Calu3 (cell line): ENCODE results near the gene SEMA4C. TPM values are rescaled to one million over a fixed set of nuclear protein-coding genes. Genes with fewer than 3 reads are reported as not detected.

ENCODE experiments used
- BruUV-seq: library from RNA; stranded (reverse); fragments of 400-500 nt; replicated peaks from 2 replicates; lab custom pipeline; 2021; lab: Mats Ljungman, UMichigan
- CTCF ChIA-PET: fragments of 300-600 bp; sonication (Branson Sonifier 250); formaldehyde crosslinking; loops from one replicate; lab custom pipeline; 2022; ENCODE audit warnings: antibody characterized with exemption; lab: Charles Lee
- DNase-seq: peaks from one replicate; pipeline ENCODE4 v3.0.0; 2022
- H3K27ac Mint-ChIP-seq: one replicate; pipeline ENCODE4 v1.8.0; 2022; ENCODE audit warnings: mixed read lengths; ENCODE audit not compliant: unreplicated experiment
- H3K27me3 Mint-ChIP-seq: one replicate; pipeline ENCODE4 v1.8.0; 2022; ENCODE audit warnings: mixed read lengths; ENCODE audit not compliant: unreplicated experiment
- H3K36me3 Mint-ChIP-seq: one replicate; pipeline ENCODE4 v1.8.0; 2022; ENCODE audit warnings: mild to moderate bottlenecking, moderate library complexity, mixed read lengths; ENCODE audit not compliant: insufficient read depth, unreplicated experiment
- H3K4me1 Mint-ChIP-seq: one replicate; pipeline ENCODE4 v1.8.0; 2022; ENCODE audit warnings: mild to moderate bottlenecking, low read depth, mixed read lengths; ENCODE audit not compliant: unreplicated experiment
- H3K4me3 Mint-ChIP-seq: one replicate; pipeline ENCODE4 v1.8.0; 2022; ENCODE audit warnings: mild to moderate bottlenecking, low read depth, moderate library complexity, mixed read lengths; ENCODE audit not compliant: unreplicated experiment
- H3K9me3 Mint-ChIP-seq: one replicate; pipeline ENCODE4 v1.8.0; 2022; ENCODE audit warnings: low read depth, mixed read lengths; ENCODE audit not compliant: unreplicated experiment
- CTCF ChIP-seq: fragments of 200-600 bp; IDR thresholded peaks from one replicate; pipeline ENCODE4 v1.8.0; 2022; ENCODE audit warnings: antibody characterized with exemption; ENCODE audit not compliant: unreplicated experiment
- intact Hi-C: fragments of 100-400 bp; cut with micrococcal nuclease; formaldehyde crosslinking; loops from one replicate; pipeline ENCODE4 v1.10.0; 2022; ENCODE audit not compliant: unreplicated experiment
- total RNA-seq: library from RNA; stranded (reverse); gene quantifications from 2 replicates; pipeline ENCODE4 v1.2.3, GENCODE V29; 2022

Gene SEMA4C
- total RNA-seq, 1 experiment from 2014 or later = 25.3 TPM

- H3K27me3 Mint-ChIP-seq = no peaks in the 10 kb centered on the region
- peak overlapping the region; percentile 40 for H3K27ac Mint-ChIP-seq
- H3K9me3 Mint-ChIP-seq = no peaks in the 10 kb centered on the region
- CTCF ChIA-PET = interaction anchor here (0.5 to 1.1 kb wide), 2 partner anchors 37 to 289 kb away, joined by 4 to 6 read pairs; partner anchors contain the start of gene ANKRD39
- H3K36me3 Mint-ChIP-seq = peaks cover 41% of the 10 kb centered on the region
- H3K4me3 Mint-ChIP-seq = peak overlapping the region; percentile 77
- peak; percentile 25 for DNase-seq
- no peak for TF ChIP-seq CTCF
- intact Hi-C loops = no loop called here
- no TSS peak for BruUV-seq
- peaks cover 43% of the 10 kb centered on the region for H3K4me1 Mint-ChIP-seq
These were observed 48.7 kb downstream of the SEMA4C start for GRCh38 chr2:96821113-96821675.

GRCh38 chr2:96819876-96820511 lies 49.9 kb downstream of the SEMA4C start:
- peak overlapping the region; percentile 77 for H3K4me3 Mint-ChIP-seq
- DNase-seq = no peak
- peak overlapping the region; percentile 22 for H3K27ac Mint-ChIP-seq
- H3K27me3 Mint-ChIP-seq = no peaks in the 10 kb centered on the region
- intact Hi-C loops = loop anchor here (5.0 to 10.0 kb wide), 3 partner anchors 58 to 265 kb away; partner anchors contain the start of genes CNNM4 and KANSL3
- H3K36me3 Mint-ChIP-seq = peaks cover 53% of the 10 kb centered on the region
- peaks cover 43% of the 10 kb centered on the region for H3K4me1 Mint-ChIP-seq
- BruUV-seq = no TSS peak
- no peaks in the 10 kb centered on the region for H3K9me3 Mint-ChIP-seq
- peak; percentile 9 for TF ChIP-seq CTCF
- CTCF ChIA-PET = interaction anchor here (0.8 to 1.2 kb wide), 2 partner anchors 38 to 59 kb away, joined by 3 to 4 read pairs; partner anchors contain the start of genes ANKRD39 and CNNM4

- Mint-ChIP-seq H3K4me3 (peak overlapping the region; percentile 77), H3K36me3 (peaks cover 54% of the 10 kb centered on the region), H3K27me3 (no peaks in the 10 kb centered on the region), H3K9me3 (no peaks in the 10 kb centered on the region), H3K27ac (no peak overlapping the region), H3K4me1 (peaks cover 43% of the 10 kb centered on the region)
- BruUV-seq = no TSS peak
- intact Hi-C loops = loop anchor here (5.0 to 10.0 kb wide), 3 partner anchors 57 to 265 kb away; partner anchors contain the start of genes CNNM4 and KANSL3
- CTCF ChIA-PET = interaction anchor here (0.8 to 1.2 kb wide), 3 partner anchors 39 to 293 kb away, joined by 3 to 4 read pairs (median 3); partner anchors contain the start of genes ANKRD36, ANKRD39 and CNNM4
- DNase-seq = peak; percentile 62
- no peak for TF ChIP-seq CTCF
These were observed 50.6 kb downstream of the SEMA4C start for GRCh38 chr2:96819128-96819875.

DNA sequence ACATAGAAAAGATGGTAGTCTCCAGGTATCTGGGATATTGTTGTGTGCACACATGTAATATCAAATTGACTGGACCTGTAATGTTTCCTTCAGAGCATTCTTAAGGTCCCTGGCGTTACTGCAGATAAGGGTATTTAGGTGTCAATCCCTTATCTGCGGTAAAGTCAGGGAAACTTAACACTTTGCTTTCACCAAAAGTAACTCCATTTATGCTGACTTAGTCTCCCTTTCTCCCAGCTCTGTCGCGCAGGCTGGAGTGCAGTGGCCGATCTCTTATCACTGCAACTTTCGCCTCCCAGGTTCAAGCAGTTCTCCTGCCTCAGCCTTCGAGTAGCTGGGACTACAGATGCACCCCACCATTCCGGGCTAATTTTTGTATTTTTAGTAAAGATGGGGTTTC lies 52.0 kb downstream of the SEMA4C start:
- CTCF ChIA-PET = interaction anchor here (0.6 to 1.1 kb wide), 3 partner anchors 40 to 295 kb away, joined by 3 read pairs; partner anchors contain the start of genes ANKRD36 and ANKRD39
- no peaks in the 10 kb centered on the region for H3K27me3 Mint-ChIP-seq
- H3K4me3 Mint-ChIP-seq = peak overlapping the region; percentile 77
- peaks cover 54% of the 10 kb centered on the region for H3K36me3 Mint-ChIP-seq
- TF ChIP-seq CTCF = no peak
- peaks cover 43% of the 10 kb centered on the region for H3K4me1 Mint-ChIP-seq
- intact Hi-C loops = loop anchor here (5.0 to 10.0 kb wide), 3 partner anchors 56 to 263 kb away; partner anchors contain the start of genes CNNM4 and KANSL3
- H3K9me3 Mint-ChIP-seq = no peaks in the 10 kb centered on the region
- H3K27ac Mint-ChIP-seq = peak overlapping the region; percentile 38
- no peak for DNase-seq
- no TSS peak for BruUV-seq
